GM19467 (cell line): Measurements from ENCODE around the gene KCNE4.
"Not testable (repeated sequence)": the region's sequence is repeated elsewhere in the genome, so short reads cannot be mapped to it uniquely, and the experiment has no call there.

ENCODE experiments used
- ATAC-seq: cut with Tn5 transposase; IDR thresholded peaks from one replicate; pipeline ENCODE4 v1.9.1; 2021; ENCODE audit warnings: mild to moderate bottlenecking, moderate library complexity; ENCODE audit not compliant: unreplicated experiment

The KCNE4 gene

DNA sequence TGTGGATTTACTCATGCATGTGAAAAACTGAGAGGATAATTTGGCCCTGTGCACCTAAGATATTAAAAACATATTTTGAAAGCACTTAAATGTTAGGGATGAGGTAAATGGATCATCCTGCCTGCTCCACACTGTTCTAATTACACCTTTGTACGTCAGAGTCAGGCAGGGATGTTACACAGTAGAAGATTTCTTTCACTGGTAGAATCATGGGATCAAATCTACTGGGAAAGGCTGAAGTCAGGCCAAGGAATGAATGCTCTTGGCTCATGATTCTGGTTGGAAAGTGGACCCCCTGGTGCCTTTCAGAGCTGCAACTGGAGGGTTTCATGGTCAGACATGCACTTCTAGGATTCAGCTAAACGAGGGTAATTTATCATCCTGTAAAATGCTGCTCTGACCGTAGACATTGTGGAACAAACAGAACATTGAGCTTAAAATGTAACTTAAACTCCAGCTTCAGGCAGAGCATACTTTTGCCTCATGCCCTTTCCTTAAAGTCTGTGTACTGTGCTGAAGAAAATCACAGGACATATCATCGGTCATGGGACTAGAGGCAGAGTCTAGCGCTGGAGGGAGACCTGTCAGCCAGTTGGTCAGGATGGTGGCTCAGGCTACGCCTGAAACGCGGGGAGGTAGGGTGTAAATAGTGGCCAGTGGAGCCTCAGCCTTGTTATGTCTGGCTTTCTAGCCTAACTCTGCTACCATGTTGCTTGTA, 4.9 kb downstream of the KCNE4 start:
- ATAC-seq: no peak

DNA sequence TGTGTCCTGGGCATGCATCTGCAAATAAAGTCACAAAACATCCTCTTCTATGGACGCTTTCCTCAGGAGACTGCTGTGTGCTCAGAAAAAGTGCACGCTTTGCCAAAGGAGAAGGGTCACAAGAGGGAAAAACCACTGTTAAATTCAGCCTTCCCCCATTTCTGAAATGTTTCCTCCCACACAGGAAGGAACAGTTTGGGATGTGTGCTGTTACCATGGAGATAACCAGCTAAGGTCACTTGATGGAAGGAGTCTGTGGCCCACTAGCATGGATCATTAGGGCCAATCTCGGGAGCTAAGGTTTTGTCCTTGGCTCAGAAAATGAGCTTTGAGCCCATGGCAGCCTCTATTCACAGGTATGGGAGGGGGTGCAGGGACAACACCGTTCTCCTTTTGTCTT, 5.6 kb downstream of the KCNE4 start:
- ATAC-seq: no peak

DNA sequence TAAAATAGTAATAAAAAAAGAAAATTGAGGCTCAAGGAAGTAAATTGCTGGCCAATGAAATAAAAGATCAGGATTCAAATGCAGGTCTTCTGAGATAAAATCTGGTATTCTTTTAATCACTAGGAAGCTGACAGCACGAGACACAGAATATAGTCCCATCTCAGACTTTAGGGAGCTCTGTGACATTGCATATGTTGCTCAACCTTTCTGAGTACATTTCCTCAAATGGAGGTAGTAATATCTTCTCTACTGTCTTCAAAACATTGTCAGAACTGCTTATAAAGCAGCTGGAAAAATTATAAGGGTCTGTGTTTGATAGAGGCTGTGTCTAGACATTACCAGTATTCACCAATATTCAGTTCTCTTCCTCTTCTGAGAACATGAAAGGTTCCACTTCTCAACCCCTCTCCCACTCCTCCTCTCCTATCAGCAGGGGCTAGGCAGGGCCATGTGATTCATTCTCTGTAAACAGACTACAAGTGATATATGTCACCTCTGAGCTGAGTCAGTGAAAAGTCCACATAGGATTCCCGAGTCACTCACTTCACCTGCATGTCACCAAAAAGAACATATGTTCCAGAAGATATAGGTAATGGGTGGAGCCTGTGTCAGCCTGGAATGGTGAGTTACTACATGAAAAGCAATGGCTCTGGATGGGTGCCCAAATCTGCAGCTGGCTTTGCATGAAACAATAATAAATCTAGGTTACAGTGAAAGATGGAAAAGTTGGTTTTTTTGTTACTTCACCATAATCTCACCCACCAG, 7.1 kb downstream of the KCNE4 start:
- no peak for ATAC-seq

DNA sequence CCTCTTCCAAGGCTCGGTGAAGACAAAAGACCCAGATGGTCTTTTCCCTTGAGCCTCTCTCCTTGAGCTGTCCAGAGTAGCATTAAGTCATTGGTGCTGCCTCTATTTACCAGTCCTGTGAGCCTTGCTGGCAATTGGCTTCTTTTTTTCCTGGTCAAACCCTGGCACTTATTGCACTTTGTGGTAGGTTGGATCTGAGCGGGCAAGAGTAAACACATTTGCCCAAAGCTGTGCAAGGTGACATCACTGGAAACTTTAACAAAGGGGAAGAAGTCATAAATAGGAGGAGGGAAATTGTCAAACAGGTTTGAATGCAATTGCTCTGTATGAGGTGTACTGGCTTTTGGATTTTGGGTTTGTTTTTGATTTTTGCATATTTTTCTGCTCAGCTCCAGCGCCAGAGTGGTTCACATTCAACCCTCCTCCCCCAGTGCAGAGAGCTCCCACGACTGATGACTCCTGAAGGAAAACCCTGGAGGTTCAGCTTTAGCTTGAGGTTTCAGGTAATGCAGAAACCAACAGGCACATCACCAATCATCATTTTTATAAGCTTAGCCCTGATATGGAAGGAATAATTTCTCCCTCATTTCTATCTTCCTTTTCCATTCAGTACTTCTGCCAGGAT, 8.3 kb downstream of the KCNE4 start:
- no peak for ATAC-seq

DNA sequence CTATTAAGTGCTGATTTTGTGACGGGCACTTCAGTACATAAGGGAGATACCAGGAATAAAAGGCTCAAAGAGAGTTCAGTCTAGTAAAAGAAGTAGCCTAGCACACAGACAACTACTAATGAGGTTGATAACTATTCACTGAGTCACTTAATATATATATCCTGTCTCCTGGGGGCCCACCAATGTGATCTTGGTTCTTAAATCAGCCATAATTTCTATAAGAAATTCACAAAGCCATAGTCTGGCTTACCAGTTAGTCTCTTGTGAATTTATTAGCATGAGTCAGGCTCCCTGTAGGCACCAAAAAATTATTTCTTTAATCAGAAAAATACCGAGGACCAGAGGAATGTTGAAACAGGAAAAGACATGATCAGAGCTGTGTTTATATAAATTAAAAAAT, 10.4 kb downstream of the KCNE4 start:
- no peak for ATAC-seq

DNA sequence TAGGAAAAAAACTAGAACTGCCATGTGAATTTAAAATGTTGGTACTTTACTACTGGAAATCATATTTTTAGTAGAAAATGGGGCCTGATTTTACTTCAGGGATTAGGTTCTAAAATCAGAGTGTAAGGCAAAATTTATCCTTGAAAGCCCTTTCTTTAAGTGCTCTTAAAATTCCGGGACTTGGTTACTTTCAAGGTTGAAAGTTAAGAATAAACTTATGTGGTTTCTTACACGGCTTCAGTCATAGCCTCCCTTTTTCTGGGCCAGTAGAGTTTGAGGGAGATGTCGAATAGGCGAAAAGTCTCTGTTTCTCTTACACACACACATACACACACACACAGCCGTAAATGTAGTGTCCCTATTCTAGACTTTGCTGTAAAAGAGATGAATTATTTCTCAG, 13.1 kb downstream of the KCNE4 start:
- no peak for ATAC-seq

DNA sequence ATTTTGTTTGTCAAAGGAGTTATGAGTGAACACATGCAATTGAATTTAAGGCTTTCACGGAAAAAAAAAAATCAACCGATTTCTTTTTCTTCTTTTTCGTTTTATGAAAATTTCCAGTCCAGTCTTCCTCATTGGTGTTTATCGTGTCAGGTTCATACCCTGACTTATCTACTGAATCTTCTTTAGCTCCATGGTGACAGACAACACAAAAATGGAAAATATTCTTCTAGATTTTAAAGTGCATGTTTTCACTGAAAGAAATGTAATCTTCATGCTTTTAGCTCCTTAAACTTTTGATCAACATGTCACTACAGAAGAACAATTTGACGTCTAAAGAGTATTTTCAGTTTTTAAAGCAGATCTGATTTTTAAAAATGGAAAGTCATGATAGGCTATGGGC, 14.7 kb downstream of the KCNE4 start:
- ATAC-seq: no peak

DNA sequence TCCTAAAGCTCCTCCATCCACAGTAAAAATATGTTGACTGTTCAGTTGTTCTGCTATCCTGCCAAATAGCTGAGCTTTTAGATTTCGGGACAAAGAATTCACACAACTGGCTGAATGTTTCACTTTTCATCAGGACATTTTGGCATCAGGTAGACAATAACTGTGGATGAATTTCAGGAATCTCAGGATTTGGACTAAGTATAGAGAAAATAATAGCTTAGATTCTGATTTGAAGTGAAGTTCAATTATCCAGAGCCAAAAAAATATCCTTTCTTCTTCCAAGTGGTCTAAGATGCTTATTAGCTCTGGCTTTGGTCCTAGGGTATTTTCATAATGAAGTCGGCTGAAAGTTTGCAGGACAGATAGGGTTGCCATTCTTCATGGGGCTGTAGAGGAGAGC, 16.1 kb downstream of the KCNE4 start:
- no peak for ATAC-seq

DNA sequence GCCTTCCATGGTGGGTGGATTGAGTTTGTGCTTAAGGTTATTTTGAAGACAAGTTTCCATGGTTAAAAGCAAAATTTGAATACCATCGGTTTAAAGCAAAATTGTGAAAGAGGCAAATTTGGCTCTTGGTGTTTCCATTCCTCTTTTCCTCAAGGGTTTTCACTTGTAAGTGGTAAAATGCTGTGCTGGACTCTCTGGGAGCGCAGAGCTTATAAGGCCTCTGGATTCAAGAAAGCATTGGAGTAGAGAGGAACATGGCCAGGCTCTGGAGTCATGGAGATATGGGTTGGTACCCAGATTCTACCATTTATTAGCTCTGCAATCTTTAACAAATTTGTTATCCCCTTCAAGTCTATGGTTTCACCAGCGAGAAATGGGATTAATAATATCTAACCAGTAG, 17.5 kb downstream of the KCNE4 start:
- ATAC-seq: no peak

DNA sequence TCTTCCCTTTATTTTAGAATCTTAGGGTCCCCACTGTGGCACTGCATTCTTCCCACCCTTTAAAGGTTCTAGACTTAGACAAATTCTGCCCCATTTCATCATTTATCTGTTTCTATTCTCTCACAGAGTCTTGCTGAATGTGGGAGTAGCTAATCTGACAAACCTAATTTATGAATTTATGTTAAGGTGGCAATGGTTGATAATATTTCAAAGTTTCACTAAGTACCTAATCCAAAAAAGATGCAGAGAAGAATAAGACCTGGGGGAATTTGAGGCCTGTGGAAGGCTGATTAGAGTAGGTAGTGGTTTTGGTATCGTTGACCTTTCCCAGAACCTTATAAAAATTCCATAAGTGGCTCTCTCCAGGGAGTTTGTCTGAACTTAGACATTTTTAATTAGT, 18.0 kb downstream of the KCNE4 start:
- ATAC-seq: no peak

DNA sequence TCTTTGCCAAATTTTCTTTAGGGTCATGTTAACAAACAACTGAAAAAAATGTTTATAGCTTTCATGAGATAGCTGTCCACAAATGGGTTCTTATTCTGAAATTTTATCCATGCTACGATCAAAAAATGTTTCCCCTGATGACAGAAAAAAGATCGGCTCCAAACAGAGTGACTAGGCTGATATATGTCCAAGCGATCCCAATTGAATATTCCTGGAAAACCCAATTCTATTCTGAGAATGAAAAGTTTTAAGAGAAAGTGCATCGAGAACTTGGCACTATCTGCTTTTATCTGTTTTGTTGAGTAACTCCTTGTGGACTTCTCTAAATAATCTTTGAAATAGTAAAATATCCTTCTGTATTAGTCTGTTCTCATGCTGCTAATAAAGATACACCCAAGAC, 19.1 kb downstream of the KCNE4 start:
- ATAC-seq: no peak

DNA sequence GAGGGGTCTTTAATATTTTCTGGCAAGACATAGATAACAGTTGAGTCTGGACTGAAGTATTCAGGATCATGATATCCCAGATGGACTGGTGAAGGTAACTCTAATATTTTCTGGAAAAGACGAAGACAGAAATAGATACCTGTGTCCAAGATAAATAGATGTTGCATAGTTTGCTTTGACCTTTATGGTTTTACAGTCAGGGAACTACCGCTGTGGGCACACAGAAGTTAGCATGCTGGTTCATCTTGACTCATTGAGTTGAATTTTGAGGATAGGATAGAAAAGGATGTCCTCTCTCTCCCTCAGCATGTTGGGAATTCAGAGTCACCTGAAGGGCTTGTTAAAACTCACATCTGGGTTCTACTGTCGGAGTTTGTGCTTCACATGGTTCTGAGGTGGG, 20.8 kb downstream of the KCNE4 start:
- no peak for ATAC-seq

DNA sequence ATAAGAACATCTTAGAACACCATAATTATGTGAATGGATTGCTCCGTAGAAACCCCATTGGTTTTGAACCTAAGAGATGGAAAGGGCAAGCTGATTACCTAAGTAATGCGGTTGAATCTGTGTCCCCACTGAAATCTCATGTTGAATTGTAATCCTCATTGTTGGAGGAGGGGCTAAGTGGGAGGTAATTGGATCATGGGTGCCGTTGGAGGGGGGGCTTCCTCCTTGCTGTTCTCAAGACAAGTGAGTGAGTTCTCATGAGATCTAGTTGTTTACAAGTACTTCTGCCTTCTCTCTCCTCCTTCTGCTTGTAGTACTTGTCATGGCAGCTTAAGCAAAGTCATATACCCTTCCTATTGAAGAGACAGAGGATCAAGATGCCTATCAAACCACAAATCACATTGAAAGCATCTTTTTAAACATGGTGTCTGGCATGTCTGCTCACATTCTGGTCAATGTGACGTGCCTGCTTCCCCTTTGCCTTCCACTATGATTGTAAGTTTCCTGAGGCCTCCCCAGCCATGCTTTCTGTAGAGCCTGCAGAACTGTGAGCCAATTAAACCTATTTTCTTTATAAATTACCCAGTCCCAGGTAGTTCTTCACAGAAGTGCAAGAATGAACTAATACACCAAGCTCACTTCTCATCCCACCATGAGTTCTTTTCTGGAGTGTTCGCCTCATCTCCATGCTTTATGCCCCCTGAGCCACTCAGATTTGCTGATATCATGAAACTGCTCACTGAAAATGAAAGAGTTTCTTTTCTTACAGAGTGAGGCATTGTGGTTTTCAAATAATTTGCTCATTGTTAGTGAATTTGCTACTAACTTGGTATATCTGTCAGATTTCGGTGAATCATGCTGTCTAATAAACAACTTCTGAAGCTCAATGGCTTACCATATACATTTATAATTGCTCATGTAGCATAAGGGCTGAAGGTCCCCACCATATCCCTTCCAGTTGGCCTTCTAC, 23.6 kb downstream of the KCNE4 start:
- ATAC-seq: peak; percentile 73

DNA sequence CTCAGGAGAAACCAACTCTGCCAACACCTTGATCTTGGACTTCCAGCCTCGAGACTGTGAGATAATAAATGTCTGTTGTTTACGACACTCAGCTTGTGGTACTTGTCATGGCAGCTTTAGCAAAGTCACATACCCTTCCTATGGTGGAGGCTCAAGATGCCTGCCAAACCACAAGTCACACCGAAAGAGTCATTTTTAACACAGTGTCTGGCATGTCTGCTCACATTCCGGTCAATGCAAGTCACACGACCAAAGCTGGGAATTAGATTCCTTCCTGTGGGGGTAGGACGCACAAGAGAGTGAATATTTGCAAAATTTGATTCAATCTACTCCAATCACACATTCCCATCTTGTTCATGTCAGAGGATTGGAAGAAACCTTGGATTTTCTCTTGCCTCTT, 24.6 kb downstream of the KCNE4 start:
- ATAC-seq: no peak

DNA sequence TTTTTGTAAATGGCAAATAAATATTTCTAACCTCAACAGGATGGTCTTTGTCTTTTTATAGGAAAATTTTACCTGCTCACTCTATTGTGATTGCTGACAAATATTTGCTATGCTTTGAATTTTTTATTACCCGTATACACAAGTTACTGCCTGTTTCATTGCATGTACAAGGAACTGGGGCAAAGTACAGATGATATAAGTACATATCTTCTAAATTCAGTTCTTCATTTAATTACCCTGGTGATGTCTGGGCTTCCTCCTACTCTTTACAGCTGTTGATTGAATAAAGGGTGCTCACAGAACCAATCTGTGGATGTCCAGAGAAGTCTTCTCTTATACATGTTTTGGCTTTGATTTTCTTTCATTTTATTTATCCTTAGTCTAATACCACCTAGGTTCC, 26.5 kb downstream of the KCNE4 start:
- no peak for ATAC-seq

DNA sequence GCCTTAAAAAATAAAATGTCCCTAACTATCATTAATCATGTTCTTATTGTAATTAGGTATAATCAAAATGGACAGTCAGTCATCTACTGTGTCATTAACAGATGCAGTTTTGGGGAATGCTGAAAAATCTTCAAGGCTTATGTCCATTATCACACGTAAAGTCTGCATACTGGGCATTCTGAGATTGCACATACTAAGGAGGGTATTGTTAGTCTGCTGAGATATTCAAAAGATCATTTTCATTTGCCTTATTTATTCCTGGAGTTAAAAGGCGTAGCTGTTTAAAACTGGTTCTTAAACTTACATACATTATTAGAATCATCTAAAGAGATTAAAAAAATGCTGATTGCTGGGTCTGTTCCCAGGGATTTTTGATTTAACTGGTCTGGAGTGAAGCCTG, 27.4 kb downstream of the KCNE4 start:
- no peak for ATAC-seq

DNA sequence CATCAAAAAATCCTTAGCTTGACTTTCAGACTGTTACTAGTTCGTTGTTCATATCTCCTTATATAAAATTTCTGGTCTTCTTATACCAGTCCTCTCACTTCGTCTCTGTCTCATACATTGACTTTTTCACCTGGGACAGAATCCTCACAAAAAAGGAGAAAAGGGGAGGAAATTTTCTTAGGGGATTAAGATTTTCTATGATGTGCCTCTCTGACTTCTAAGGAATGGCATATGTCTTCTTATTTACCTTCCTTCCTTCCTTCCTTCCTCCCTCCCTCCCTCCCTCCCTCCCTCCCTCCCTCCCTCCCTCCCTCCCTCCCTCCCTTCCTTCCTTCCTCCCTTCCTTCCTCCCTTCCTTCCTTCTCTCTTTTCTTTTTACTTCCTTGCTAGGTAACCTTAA, 27.9 kb downstream of the KCNE4 start:
- no peak for ATAC-seq

DNA sequence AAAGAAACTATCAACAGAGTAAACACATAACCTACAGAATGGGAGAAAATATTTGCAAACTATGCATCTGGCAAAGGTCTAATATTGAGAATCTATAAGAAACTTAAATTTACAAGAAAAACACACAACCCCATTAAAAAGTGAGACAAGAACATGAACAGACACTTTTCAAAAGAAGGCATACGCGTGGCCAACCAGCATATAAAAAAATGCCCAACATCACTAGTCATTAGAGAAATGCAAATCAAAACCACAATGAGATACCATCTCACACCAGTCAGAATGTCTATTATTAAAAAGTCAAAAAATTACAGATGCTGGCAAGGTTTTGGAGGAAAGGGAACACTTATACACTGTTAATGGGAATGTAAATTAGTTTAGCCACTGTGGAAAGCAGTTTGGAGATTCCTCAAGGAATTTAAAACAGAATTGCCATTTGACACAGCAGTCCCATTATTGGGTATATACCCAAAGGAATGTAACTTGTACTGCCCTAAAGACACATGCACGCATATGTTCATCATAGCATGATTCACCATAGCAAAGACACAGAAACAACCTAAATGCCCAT, 28.9 kb downstream of the KCNE4 start:
- ATAC-seq: not testable (repeated sequence)

DNA sequence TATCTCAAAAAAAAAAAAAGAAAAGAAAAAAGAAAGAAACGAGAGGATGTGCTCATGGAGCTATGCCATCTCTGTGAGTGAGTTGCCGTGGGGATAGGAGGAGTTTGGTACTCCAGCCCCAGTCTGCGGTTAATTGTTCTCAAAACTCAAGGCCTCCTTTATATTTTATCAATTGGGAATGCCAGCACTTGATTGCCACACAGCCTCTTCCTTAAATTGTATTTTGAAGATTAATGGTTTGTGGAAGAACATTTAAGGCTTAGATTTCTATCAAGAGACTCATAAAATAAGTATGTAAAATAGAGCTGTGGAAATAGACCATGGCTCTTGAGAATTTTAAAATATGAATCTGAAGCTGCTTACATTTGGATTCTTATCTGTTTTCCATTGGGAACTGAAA, 29.8 kb downstream of the KCNE4 start:
- ATAC-seq: no peak

DNA sequence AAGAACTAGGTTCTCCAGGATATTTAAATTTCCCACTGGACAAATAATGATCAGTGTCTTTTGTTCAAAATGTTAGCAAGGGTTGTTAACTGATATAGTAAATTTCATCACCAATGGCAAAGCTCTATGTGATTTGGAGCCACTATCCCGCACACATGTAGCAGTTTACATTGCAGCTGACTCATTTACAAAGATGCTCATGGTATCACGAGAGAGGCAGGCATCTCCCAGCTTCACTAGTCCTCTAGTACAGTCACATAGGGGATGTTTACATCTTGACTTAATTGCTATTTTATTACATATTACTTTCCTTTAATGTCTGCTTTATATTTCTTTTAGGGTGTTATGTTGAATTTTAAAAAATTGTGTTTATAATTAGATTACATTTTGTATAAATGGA, 30.7 kb downstream of the KCNE4 start:
- ATAC-seq: no peak
